GM12878 (cell line): ENCODE results near the gene F3. TPM values are rescaled to one million over a fixed set of nuclear protein-coding genes. Genes with fewer than 3 reads are reported as not detected.

Experiments used
- ATAC-seq: fragments of 200-7000 bp; cut with Tn5 transposase; 3 replicates; pipeline ENCODE4 v1.9.1; 2020; ENCODE audit warnings: mild to moderate bottlenecking, moderate library complexity
- BruUV-seq: library from RNA; stranded (reverse); fragments of 400-500 nt; replicated peaks from 2 replicates; lab custom pipeline; 2021; lab: Mats Ljungman, UMichigan
- CTCF ChIA-PET: fragments of 300-600 bp; sonication (Branson Sonifier 250); formaldehyde crosslinking; extraction: SDS; loops from one replicate; lab custom pipeline; 2021; ENCODE audit warnings: inconsistent platforms; lab: Yijun Ruan, JAX
- POLR2A ChIA-PET: fragments of 350-600 bp; formaldehyde crosslinking; extraction: SDS; loops from one replicate; lab custom pipeline; 2021; ENCODE audit warnings: inconsistent platforms; lab: Charles Lee
- RAD21 ChIA-PET: fragments of 300-600 bp; sonication (Branson Sonifier 250); formaldehyde crosslinking; loops from one replicate; lab custom pipeline; 2023; ENCODE audit warnings: antibody characterized with exemption; ENCODE audit not compliant: unreplicated experiment; lab: Charles Lee
- SMC1A ChIA-PET: fragments of 300-600 bp; sonication (Branson Sonifier 250); formaldehyde crosslinking; loops from one replicate; lab custom pipeline; 2023; ENCODE audit not compliant: unreplicated experiment, uncharacterized antibody; lab: Charles Lee
- DNase-seq: peaks from one replicate; pipeline ENCODE4 v3.0.0-alpha.2; 2011; ENCODE audit warnings: low read depth, low spot score
- FAIRE-seq: peaks from 3 replicates; lab custom pipeline; 2011; peaks lifted over from hg19 to GRCh38; lab: Jason Lieb, UNC
- H2AFZ ChIP-seq: 2 replicates; pipeline ENCODE4 v1.6.0; 2011; ENCODE audit warnings: low read depth, low read length, control low read depth; ENCODE audit not compliant: control insufficient read depth
- H3K27ac ChIP-seq: 2 replicates; pipeline ENCODE4 v1.5.1; 2011; ENCODE audit warnings: control low read depth; ENCODE audit not compliant: control insufficient read depth, insufficient read depth
- H3K27me3 ChIP-seq, 2 experiments: replicated peaks in 1 of 2; 2 replicates each; pipeline versions ENCODE4 v1.6.0 to v1.6.1; 2011; ENCODE audit warnings: low read length in 1 of 2; ENCODE audit not compliant: control insufficient read depth in 2 of 2, insufficient read depth in 2 of 2
- H3K36me3 ChIP-seq, 2 experiments: 2 replicates each; pipeline ENCODE4 v1.5.1; 2011; ENCODE audit warnings: low read length in 1 of 2; ENCODE audit not compliant: control insufficient read depth in 2 of 2, insufficient read depth in 2 of 2
- H3K4me1 ChIP-seq: 2 replicates; pipeline ENCODE4 v1.6.1; 2011; ENCODE audit warnings: mild to moderate bottlenecking, low read length, moderate library complexity, mixed read lengths; ENCODE audit not compliant: control insufficient read depth, insufficient read depth
- H3K4me2 ChIP-seq: 2 replicates; pipeline ENCODE4 v1.6.0; 2011; ENCODE audit warnings: control low read depth; ENCODE audit not compliant: control insufficient read depth, insufficient read depth
- H3K4me3 ChIP-seq: fragments of 200-600 bp; sonication (generic); 2 replicates; pipeline ENCODE4 v1.5.1; 2016
- H3K79me2 ChIP-seq: 2 replicates; pipeline ENCODE4 v1.6.0; 2011; ENCODE audit warnings: low read length; ENCODE audit not compliant: control insufficient read depth, insufficient read depth
- H3K9ac ChIP-seq: 2 replicates; pipeline ENCODE4 v1.8.0; 2011; ENCODE audit warnings: low read length, control low read depth, mixed read lengths; ENCODE audit not compliant: control insufficient read depth, insufficient read depth
- H3K9me3 ChIP-seq: replicated peaks from 3 replicates; pipeline ENCODE4 v1.5.1; 2011; ENCODE audit warnings: mild to moderate bottlenecking, low read length; ENCODE audit not compliant: control insufficient read depth, insufficient read depth
- H4K20me1 ChIP-seq: 2 replicates; pipeline ENCODE4 v1.6.0; 2011; ENCODE audit not compliant: control insufficient read depth, insufficient read depth
- E2F4 ChIP-seq: IDR thresholded peaks from 2 replicates; pipeline ENCODE4 v1.6.1; 2012; ENCODE audit warnings: low read depth, low read length, improper control_type of control experiment
- HDGF ChIP-seq: fragments of 450-650 bp; IDR thresholded peaks from 2 replicates; pipeline ENCODE4 v1.6.1; 2016; ENCODE audit warnings: antibody characterized with exemption
- NR2C1 ChIP-seq: fragments of 450-650 bp; IDR thresholded peaks from 2 replicates; pipeline ENCODE4 v1.6.1; 2017; ENCODE audit warnings: antibody characterized with exemption, mild to moderate bottlenecking, moderate library complexity
- SRF ChIP-seq, 2 experiments: IDR thresholded peaks; 2 replicates each; pipeline ENCODE4 v1.6.1; 2011; ENCODE audit warnings: low read depth in 2 of 2, low read length in 2 of 2, mild to moderate bottlenecking in 1 of 2, moderate library complexity in 1 of 2
- WGBS: methylation state at CpG from one replicate; pipeline ENCODE4 v1.1.6; 2016; ENCODE audit warnings: low lambda C conversion rate; ENCODE audit not compliant: insufficient replicate concordance, insufficient coverage; ENCODE audit errors: missing lambda C conversion rate; 5-methylcytosine and 5-hydroxymethylcytosine counted together
- in situ Hi-C: fragments of 300-500 bp; cut with MboI; formaldehyde crosslinking; loops from 9 replicates; pipeline ENCODE4 v1.14.3; 2018; ENCODE audit warnings: mixed read lengths
- intact Hi-C: fragments of 100-400 bp; cut with micrococcal nuclease; formaldehyde crosslinking; loops from one replicate; pipeline ENCODE4 v1.14.2; 2022; ENCODE audit not compliant: unreplicated experiment
- polyA plus RNA-seq, 11 experiments: library from polyadenylated mRNA; depleted of rRNA in 4 of 11; unstranded in 6 of 11; stranded (reverse) in 5 of 11; fragments of >200 nt; fragmentation: Nextera tagmentation in 4 of 11; fragmentation: Illumina TruSeq in 1 of 11; extraction: Ambion mirVana in 4 of 11; extraction: Trizol in 1 of 11; gene quantifications; 1 replicate in 1 of 11; 2 replicates in 10 of 11; pipeline versions ENCODE4 v1.2.1 to v1.2.3, GENCODE V29; 2011 to 2016; ENCODE audit warnings: inconsistent platforms in 2 of 11, missing spikeins in 2 of 11, low read depth in 1 of 11
- total RNA-seq, 4 experiments: library from RNA; depleted of rRNA in 3 of 4; stranded (reverse); fragments of >200 nt in 3 of 4; fragmentation: Illumina TruSeq in 1 of 4; extraction: Trizol in 1 of 4; gene quantifications; 2 replicates each; pipeline versions ENCODE4 v1.2.1 to v1.2.3, GENCODE V29; 2013 to 2021
- TF ChIP-seq, protein P1 (sequence below): fragments of 450-650 bp; IDR thresholded peaks from 2 replicates; pipeline ENCODE4 v1.6.1; 2017; ENCODE audit warnings: mild to moderate bottlenecking

F3 gene
- total and polyA plus RNA-seq, 10 of the 15 experiments (the other 5 are each of a cell fraction or from before 2014, with no cell fraction given) = 0.18 to 0.33 TPM; not detected in 8

DNA sequence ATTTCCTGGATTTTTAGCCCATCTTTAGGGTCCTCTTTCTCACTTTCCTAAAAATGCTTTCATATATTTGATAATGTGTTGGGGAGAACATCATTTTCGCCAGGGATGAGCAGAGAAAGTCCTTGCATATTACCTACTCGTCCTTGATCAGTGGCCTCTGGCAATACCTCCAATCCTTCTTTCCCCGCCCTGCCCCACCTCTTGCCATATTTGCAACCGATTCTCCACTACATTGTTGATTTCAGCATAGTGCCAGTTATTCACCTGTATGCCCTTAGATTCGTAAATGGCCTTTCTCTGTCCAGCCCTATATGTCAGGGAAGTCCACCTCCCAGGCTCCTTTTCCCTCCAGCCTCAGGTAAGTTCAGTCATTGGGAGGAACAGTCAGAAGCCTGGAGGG, 13.5 kb upstream of the F3 start:
- Histone ChIP-seq H3K4me1 (no peaks in the 10 kb centered on the region), H3K9ac (no peak overlapping the region), H3K4me3 (no peak overlapping the region), H3K4me2 (no peak overlapping the region), H3K27me3 (peaks cover 0 to 3% of the 10 kb centered on the region in 2 experiments; a peak in 1 of 4 replicates), H4K20me1 (peaks cover 2% of the 10 kb centered on the region; the same call in 1 of the 2 replicates), H3K36me3 (no peaks in the 10 kb centered on the region), H3K9me3 (no peaks in the 10 kb centered on the region), H2AFZ (no peak overlapping the region), H3K27ac (no peak overlapping the region), H3K79me2 (no peaks in the 10 kb centered on the region)
- WGBS = 3% methylated on average over 5 of the region's 5 CpGs
- DNase-seq (no peak), FAIRE-seq (no peak), ATAC-seq (no peak)
- no TSS peak for BruUV-seq
- RAD21 ChIA-PET = no interaction called here
- POLR2A ChIA-PET = no interaction called here
- SMC1A ChIA-PET = no interaction called here
- intact Hi-C loops (no loop called here), in situ Hi-C loops (no loop called here)
- TF ChIP-seq SRF (IDR thresholded peaks at IDR 0.05; ENCODE audit: low read depth in 2 of 2, low read length in 2 of 2) (no peak), E2F4 (no peak), NR2C1 (no peak), HDGF (no peak)
- TF ChIP-seq, protein P1, sequence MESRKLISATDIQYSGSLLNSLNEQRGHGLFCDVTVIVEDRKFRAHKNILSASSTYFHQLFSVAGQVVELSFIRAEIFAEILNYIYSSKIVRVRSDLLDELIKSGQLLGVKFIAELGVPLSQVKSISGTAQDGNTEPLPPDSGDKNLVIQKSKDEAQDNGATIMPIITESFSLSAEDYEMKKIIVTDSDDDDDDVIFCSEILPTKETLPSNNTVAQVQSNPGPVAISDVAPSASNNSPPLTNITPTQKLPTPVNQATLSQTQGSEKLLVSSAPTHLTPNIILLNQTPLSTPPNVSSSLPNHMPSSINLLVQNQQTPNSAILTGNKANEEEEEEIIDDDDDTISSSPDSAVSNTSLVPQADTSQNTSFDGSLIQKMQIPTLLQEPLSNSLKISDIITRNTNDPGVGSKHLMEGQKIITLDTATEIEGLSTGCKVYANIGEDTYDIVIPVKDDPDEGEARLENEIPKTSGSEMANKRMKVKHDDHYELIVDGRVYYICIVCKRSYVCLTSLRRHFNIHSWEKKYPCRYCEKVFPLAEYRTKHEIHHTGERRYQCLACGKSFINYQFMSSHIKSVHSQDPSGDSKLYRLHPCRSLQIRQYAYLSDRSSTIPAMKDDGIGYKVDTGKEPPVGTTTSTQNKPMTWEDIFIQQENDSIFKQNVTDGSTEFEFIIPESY = no peak
- CTCF ChIA-PET = no interaction called here
